HUES6 (cell line): Measurements from ENCODE around the gene INSIG2.

Source experiments
- H3K27ac ChIP-seq: 2 replicates; pipeline ENCODE4 v1.7.0; 2013; ENCODE audit warnings: low read depth, mild to moderate bottlenecking, low read length, inconsistent platforms
- H3K27me3 ChIP-seq: 2 replicates; pipeline ENCODE4 v1.6.1; 2013; ENCODE audit warnings: low read length; ENCODE audit not compliant: control insufficient read depth, insufficient read depth
- H3K36me3 ChIP-seq: 2 replicates; pipeline ENCODE4 v1.6.1; 2013; ENCODE audit warnings: low read length; ENCODE audit not compliant: control insufficient read depth, insufficient read depth
- H3K4me1 ChIP-seq: 2 replicates; pipeline ENCODE4 v1.6.1; 2013; ENCODE audit warnings: low read length; ENCODE audit not compliant: control insufficient read depth, insufficient read depth
- H3K4me3 ChIP-seq: 2 replicates; pipeline ENCODE4 v1.5.1; 2013; ENCODE audit warnings: low read depth, low read length
- H3K9ac ChIP-seq: one replicate; pipeline ENCODE4 v1.6.1; 2013; ENCODE audit warnings: mild to moderate bottlenecking, low read length
- H3K9me3 ChIP-seq: 2 replicates; pipeline ENCODE4 v1.6.1; 2013; ENCODE audit warnings: low read depth, low read length; ENCODE audit not compliant: control insufficient read depth, insufficient read depth

Gene INSIG2

DNA sequence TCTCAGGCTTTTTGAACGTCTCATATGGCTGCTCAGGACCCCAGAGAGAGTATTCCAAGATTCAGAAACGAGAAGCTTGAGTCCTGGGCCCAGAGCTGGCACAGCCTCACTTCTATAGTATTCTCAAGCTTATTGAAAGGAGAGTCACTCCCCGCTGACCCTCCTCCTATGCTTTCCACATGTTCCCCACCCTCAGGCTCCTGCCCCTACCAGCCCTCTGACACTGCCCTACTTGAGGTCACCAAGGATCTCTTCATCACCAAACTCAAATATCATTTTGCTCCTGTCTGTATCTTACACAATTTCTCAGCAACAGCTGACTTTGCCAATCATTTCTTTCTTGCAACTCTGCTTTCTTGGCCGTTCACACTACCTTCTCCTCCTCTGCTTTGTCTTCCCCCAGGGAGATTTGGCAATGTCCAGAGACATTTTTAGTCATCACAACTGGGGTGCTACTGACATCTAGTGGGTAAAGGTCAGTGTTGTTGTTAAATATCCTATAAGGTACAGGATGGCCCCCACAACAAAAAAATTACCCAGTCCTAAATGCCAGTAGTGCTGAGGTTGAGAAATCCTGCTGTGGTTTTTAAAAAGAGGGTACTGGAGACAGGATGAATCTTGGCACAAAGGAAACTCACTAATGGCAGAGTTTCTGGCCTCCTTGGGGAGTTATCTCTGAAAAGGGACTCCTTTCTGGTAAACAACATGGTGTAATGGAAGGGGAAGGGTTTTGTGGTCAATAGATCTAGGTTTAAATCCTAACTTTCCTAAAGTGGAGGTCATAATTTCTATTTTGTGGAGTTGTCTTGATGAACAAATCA lies 26.9 kb upstream of the INSIG2 start:
- Histone ChIP-seq H3K4me1 (peaks cover 4% of the 10 kb centered on the region; the same call in 1 of the 2 replicates), H3K4me3 (no peak overlapping the region), H3K27me3 (no peaks in the 10 kb centered on the region), H3K9me3 (no peaks in the 10 kb centered on the region), H3K9ac (no peak overlapping the region), H3K36me3 (no peaks in the 10 kb centered on the region), H3K27ac (no peak overlapping the region)

DNA sequence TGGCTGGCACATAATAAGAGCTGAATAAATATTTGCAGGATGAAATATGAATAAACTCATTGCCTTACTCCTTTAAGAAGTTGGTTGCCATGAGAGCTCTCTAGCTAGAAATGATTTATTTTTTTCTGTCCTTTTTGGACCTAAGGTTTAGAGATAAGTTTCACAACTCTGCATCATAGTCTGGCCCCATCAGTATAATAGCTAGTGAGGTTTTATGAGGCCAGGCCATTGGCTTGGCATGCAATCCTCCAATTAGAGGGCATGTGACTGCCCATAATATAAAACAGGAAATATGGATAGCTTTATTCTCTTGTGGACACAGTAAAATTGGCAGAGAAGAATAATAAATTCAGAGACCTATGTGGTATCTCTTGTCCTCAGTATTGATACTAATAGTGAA lies 26.2 kb upstream of the INSIG2 start:
- Histone ChIP-seq H3K27me3 (no peaks in the 10 kb centered on the region), H3K4me1 (peaks cover 4% of the 10 kb centered on the region; the same call in 1 of the 2 replicates), H3K9me3 (no peaks in the 10 kb centered on the region), H3K9ac (no peak overlapping the region), H3K36me3 (no peaks in the 10 kb centered on the region), H3K4me3 (no peak overlapping the region), H3K27ac (no peak overlapping the region)

DNA sequence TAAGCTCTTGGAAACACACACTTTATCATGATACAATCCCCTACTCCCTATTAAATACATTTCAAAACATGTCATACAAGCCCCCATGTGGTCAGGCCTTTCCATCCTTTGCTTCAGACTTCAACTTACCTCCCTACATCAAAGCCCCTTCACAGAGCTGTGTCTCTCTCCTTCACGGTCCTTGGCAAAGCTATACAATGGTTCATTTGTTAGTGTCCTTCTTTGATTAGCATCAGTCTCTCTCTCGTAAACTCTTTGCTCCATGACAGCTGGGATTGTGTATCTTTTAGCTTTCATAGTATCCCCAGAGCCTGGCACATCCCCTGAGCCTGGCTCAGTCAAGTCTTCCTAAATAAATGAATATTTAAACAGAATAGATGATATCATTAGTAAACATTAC lies 25.6 kb upstream of the INSIG2 start:
- H3K9me3 ChIP-seq, result no peaks in the 10 kb centered on the region

DNA sequence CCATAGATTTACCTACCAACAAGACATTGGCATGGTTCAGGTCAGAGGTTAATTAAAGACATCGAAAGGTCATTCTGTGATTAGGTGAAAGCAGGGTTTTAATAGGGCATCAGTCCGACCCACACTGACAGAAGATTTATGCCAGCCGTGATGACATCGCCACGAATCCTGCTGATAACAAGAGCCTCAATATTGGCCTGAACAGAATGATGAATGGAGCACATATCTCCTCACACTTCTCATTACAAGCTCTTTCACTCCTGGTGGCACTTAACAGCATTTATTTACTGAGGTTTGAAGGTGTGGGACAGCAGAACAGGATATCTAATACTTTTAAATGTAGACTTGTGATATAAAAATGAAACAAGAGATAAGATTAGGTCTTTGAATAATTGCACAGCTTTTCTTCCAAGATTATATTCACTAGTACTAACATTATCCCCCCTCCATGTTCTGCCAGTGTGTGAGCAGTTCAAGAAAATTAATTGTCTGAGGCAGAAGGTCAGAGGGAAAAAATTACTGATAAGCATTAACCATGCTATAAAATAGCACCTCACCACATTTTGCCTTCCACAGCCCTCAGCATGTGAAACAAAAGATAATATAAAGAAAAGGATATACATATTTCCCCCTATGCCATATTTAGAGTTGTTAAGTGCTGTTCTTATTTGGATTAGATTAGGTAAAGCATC lies 23.1 kb upstream of the INSIG2 start:
- Histone ChIP-seq H3K9ac (no peak overlapping the region), H3K27ac (no peak overlapping the region), H3K9me3 (no peaks in the 10 kb centered on the region), H3K27me3 (0 out of 2 replicates have a peak, but pooled peaks cover 4% of the 10 kb centered on the region), H3K36me3 (no peaks in the 10 kb centered on the region), H3K4me1 (peaks cover 4% of the 10 kb centered on the region; the same call in 1 of the 2 replicates), H3K4me3 (no peak overlapping the region)

More for the DNA sequence above, 25.6 kb upstream of the INSIG2 start:
- Histone ChIP-seq H3K27ac (no peak overlapping the region), H3K4me3 (no peak overlapping the region), H3K9ac (no peak overlapping the region), H3K27me3 (no peaks in the 10 kb centered on the region), H3K4me1 (peaks cover 4% of the 10 kb centered on the region; the same call in 1 of the 2 replicates), H3K36me3 (no peaks in the 10 kb centered on the region)

DNA sequence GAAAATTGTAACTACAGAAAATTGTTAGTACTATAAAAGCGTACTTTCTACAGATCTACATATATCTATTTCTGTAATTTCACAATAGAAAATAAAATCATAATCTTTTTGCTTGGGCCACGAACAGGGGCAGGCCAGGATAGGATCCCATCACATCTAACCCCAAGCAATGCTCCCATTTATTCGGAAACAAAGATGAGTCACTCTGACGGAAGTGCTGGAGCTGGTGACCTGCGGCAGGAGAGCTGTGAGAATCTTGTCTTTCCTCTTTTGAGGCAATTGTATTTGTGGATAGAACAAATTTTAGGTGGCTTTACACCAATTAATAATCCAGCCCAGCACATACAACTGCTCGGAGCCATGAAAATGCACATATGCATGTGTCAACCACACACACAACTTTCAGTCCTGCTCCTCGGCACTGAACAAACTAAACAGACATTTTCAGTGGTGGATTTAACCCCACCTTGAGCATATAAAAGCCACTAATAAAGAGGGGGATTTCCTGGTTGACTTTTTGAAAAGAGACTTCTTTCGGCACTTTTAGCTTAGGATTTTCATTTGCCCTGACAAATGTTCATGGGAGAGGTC lies 22.3 kb upstream of the INSIG2 start:
- 0 out of 2 replicates have a peak, but pooled peaks cover 4% of the 10 kb centered on the region for H3K27me3 ChIP-seq
- peaks cover 4% of the 10 kb centered on the region; the same call in 1 of the 2 replicates for H3K4me1 ChIP-seq
- H3K9ac ChIP-seq, result no peak overlapping the region
- H3K27ac ChIP-seq, result no peak overlapping the region
- H3K4me3 ChIP-seq, result no peak overlapping the region
- H3K36me3 ChIP-seq, result no peaks in the 10 kb centered on the region
- H3K9me3 ChIP-seq, result no peaks in the 10 kb centered on the region

DNA sequence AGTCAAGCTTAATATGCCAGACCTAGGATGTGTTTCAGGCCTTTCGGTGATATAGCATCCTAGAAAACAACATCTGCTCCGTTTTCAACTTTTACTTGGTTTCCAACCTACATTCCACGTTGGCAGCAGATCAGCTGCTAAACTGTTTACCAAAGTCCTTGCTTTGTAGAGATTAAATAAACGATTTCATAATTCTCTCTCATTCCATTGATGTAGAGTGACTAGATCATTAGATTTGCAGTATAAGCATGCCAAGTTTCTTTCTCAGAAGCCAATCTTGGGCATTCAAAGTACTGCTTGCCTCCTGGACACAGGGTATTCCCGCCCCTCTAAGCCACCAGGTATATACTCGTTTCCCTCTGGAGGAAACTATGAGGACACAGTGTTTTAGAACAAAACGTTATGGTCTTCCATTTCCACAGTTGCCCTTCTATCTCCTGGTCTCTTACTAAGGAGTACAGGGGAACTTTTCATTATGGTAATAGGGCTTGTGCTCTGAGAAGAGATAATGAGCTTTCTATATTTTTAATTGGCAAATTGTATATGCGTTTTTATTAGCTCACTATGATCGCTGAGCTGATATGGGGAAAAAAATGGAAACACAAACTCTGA lies 10.5 kb upstream of the INSIG2 start:
- no peaks in the 10 kb centered on the region for H3K9me3 ChIP-seq
- 0 out of 2 replicates have a peak, but pooled peaks cover 7% of the 10 kb centered on the region for H3K27me3 ChIP-seq
- H3K36me3 ChIP-seq, result no peaks in the 10 kb centered on the region
- no peaks in the 10 kb centered on the region for H3K4me1 ChIP-seq
- no peak overlapping the region for H3K27ac ChIP-seq
- H3K4me3 ChIP-seq, result no peak overlapping the region
- no peak overlapping the region for H3K9ac ChIP-seq

DNA sequence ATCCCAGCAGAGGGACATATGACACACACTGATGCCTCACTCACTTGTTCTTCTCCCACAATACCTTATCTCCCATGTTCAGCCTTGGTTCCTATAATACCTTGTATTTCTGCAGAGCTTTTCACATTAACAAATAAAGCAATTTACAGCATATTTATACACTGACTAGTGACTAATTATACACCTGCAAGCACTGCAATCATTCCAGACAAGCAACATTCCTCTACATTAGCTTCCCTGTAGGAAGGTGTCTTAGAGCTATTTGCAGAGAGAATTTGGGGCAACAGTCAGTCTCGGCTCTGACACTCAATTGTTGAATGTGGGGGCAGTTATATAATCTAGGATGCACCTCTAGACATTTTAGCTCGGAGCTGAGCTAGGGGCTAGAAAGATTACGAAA lies 9.5 kb upstream of the INSIG2 start:
- H3K9me3 ChIP-seq, result no peaks in the 10 kb centered on the region
- no peaks in the 10 kb centered on the region for H3K4me1 ChIP-seq
- 0 out of 2 replicates have a peak, but pooled peaks cover 7% of the 10 kb centered on the region for H3K27me3 ChIP-seq
- no peaks in the 10 kb centered on the region for H3K36me3 ChIP-seq
- H3K9ac ChIP-seq, result no peak overlapping the region
- no peak overlapping the region for H3K27ac ChIP-seq
- H3K4me3 ChIP-seq, result no peak overlapping the region

DNA sequence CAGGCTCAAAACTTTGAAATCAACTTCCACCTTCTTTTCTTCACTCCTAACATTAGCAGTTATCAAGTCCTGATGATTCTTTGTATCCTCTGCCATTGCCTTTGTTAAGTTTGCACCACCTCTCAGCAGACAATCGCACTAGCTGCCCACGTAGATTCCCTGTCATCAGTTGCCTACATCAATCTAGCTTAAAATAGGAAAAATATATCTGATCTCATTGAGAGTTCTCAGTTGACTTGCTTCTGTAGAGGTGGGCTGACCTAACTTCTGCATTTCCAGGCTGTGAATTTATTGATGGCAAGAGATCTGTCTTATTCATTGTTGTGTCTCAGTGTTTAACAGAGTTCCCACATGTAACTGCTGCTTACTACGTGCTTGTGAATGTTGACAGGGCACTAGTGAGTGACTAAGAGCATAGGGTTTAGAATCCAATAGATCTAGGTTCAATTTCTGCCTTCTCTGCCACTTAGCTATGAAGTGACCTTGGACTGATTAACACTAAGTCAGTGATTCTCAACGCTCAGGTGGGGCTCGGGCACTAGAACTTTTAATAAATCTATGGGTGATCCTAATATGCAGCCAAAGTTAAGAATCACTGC lies 3.7 kb upstream of the INSIG2 start:
- no peak overlapping the region for H3K4me3 ChIP-seq
- no peak overlapping the region for H3K27ac ChIP-seq
- H3K36me3 ChIP-seq, result no peaks in the 10 kb centered on the region
- H3K9me3 ChIP-seq, result no peaks in the 10 kb centered on the region
- 0 out of 2 replicates have a peak, but pooled peaks cover 7% of the 10 kb centered on the region for H3K27me3 ChIP-seq
- no peak overlapping the region for H3K9ac ChIP-seq
- H3K4me1 ChIP-seq, result peaks cover 3% of the 10 kb centered on the region; the same call in 1 of the 2 replicates

DNA sequence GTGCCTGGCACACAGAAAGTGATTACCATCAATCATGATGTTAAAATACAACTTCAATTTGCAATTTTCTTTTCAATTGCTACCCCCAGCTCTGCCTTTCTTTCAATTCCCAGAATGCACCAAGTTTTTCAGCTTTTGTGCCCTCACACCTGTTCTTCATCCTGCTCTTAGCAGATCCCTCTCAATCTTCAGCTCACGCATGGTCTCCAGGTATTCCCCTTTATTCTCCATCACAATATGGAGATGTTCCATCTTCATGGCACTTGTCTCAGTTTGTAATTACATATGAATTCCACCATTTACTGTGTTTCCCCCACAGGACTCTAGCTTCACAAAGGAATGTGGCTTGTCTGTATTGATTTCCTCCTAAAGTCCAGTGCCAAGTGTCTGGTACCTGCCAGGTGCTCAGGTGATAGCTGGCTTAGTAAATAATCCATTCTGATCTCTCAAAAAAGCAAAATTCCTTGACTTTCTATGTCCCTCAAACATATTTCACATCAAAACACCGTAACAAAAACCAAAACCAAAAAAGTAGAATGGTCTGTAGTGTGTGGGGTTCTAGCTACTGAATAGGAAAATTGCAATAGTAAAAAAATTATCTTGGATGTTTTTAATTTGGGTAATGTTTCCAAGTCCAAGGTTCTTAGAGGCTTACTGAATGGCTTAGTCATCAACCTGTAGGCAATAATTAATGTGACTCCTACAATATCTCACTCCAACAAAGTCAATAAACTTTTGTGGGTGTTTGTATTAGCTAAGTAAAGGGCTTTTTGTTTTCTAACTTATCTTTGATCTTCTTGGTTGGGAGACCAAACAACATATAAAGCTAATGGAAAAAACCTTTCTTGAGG lies 2.9 kb upstream of the INSIG2 start:
- Histone ChIP-seq H3K27me3 (0 out of 2 replicates have a peak, but pooled peaks cover 7% of the 10 kb centered on the region), H3K27ac (no peak overlapping the region), H3K9ac (no peak overlapping the region), H3K9me3 (no peaks in the 10 kb centered on the region), H3K36me3 (no peaks in the 10 kb centered on the region), H3K4me3 (no peak overlapping the region), H3K4me1 (peaks cover 8% of the 10 kb centered on the region; the same call in 1 of the 2 replicates)
